ENCODE measurements around the gene WDR27. TPM values are rescaled to one million over a fixed set of nuclear protein-coding genes. Genes with fewer than 3 reads are reported as not detected.

Gene WDR27
- total RNA-seq, 1 donor from 2014 or later = 41.5 TPM

- TF ChIP-seq CTCF (IDR thresholded peaks at IDR 0.05) (no peak), POLR2AphosphoS5 (IDR thresholded peaks at IDR 0.05; ENCODE audit: insufficient read depth in 1 of 2, low read depth in 1 of 2) (no peak), POLR2A (IDR thresholded peaks at IDR 0.05) (no peak)
- H3K4me1 ChIP-seq = no peaks in the 10 kb centered on the region
- no peaks in the 10 kb centered on the region for H3K27me3 ChIP-seq
- peaks cover 8% of the 10 kb centered on the region for H3K9me3 ChIP-seq
- peaks cover 3 to 41% of the 10 kb centered on the region in 2 donors for H3K36me3 ChIP-seq
- intact Hi-C loops (cut with DNase I) = no loop called here
- no peak overlapping the region for H3K27ac ChIP-seq
- no peak overlapping the region for H3K4me3 ChIP-seq
- DNase-seq (ENCODE audit: extremely low spot score in 2 of 2) = no peak
Measured at GRCh38 chr6:169685860-169686259, 16.0 kb downstream of the WDR27 start.

- no peak overlapping the region for H3K27ac ChIP-seq
- H3K36me3 ChIP-seq = peaks cover 3 to 47% of the 10 kb centered on the region in 2 donors
- H3K4me3 ChIP-seq = no peak overlapping the region
- peaks cover 8% of the 10 kb centered on the region for H3K9me3 ChIP-seq
- TF ChIP-seq CTCF (IDR thresholded peaks at IDR 0.05) = no peak
- no peak for TF ChIP-seq POLR2A (IDR thresholded peaks at IDR 0.05)
- no peak for TF ChIP-seq POLR2AphosphoS5 (IDR thresholded peaks at IDR 0.05; ENCODE audit: insufficient read depth in 1 of 2, low read depth in 1 of 2)
- intact Hi-C loops (cut with DNase I) = no loop called here
- no peak for DNase-seq (ENCODE audit: extremely low spot score in 2 of 2)
- H3K27me3 ChIP-seq = no peaks in the 10 kb centered on the region
- no peaks in the 10 kb centered on the region for H3K4me1 ChIP-seq
Measured at GRCh38 chr6:169684056-169684455, 17.8 kb downstream of the WDR27 start.

- Histone ChIP-seq H3K27ac (no peak overlapping the region), H3K36me3 (peaks cover 0 to 19% of the 10 kb centered on the region in 2 donors), H3K9me3 (no peaks in the 10 kb centered on the region), H3K27me3 (no peaks in the 10 kb centered on the region), H3K4me1 (no peaks in the 10 kb centered on the region), H3K4me3 (no peak overlapping the region)
- no peak for TF ChIP-seq POLR2AphosphoS5 (IDR thresholded peaks at IDR 0.05; ENCODE audit: insufficient read depth in 1 of 2, low read depth in 1 of 2)
- no peak for TF ChIP-seq POLR2A (IDR thresholded peaks at IDR 0.05)
- TF ChIP-seq CTCF (IDR thresholded peaks at IDR 0.05) = no peak
- intact Hi-C loops (cut with DNase I) = no loop called here
- no peak for DNase-seq (ENCODE audit: extremely low spot score in 2 of 2)
Measured at GRCh38 chr6:169678342-169678741, 23.5 kb downstream of the WDR27 start.

- Histone ChIP-seq H3K9me3 (no peaks in the 10 kb centered on the region), H3K27ac (no peak overlapping the region), H3K4me1 (no peaks in the 10 kb centered on the region), H3K4me3 (no peak overlapping the region), H3K36me3 (peaks cover 0 to 16% of the 10 kb centered on the region in 2 donors), H3K27me3 (no peaks in the 10 kb centered on the region)
- TF ChIP-seq POLR2A (IDR thresholded peaks at IDR 0.05) = no peak
- TF ChIP-seq POLR2AphosphoS5 (IDR thresholded peaks at IDR 0.05; ENCODE audit: insufficient read depth in 1 of 2, low read depth in 1 of 2) = no peak
- no peak for TF ChIP-seq CTCF (IDR thresholded peaks at IDR 0.05)
- no peak for DNase-seq (ENCODE audit: extremely low spot score in 2 of 2)
- intact Hi-C loops (cut with DNase I) = no loop called here
Measured at GRCh38 chr6:169677096-169677495, 24.7 kb downstream of the WDR27 start.

GRCh38 chr6:169675011-169675410 is 26.8 kb downstream of the WDR27 start:
- Histone ChIP-seq H3K36me3 (peaks cover 0 to 7% of the 10 kb centered on the region in 2 donors), H3K4me3 (no peak overlapping the region), H3K27ac (no peak overlapping the region), H3K9me3 (no peaks in the 10 kb centered on the region), H3K4me1 (no peaks in the 10 kb centered on the region), H3K27me3 (no peaks in the 10 kb centered on the region)
- intact Hi-C loops (cut with DNase I) = no loop called here
- no peak for DNase-seq (ENCODE audit: extremely low spot score in 2 of 2)
- no peak for TF ChIP-seq CTCF (IDR thresholded peaks at IDR 0.05)
